Endothelial cell of umbilical vein (primary cell): ENCODE results near the gene SPON1. TPM values are rescaled to one million over a fixed set of nuclear protein-coding genes. Genes with fewer than 3 reads are reported as not detected.

Experiments
- BruUV-seq: library from RNA; stranded (reverse); fragments of 400-500 nt; replicated peaks from 2 replicates; lab custom pipeline; 2021; lab: Mats Ljungman, UMichigan
- CTCF ChIA-PET: fragments of 300-600, 350-600 bp; sonication (Branson Sonifier 250); formaldehyde crosslinking; loops from one replicate; lab custom pipeline; 2021; ENCODE audit warnings: antibody characterized with exemption, inconsistent platforms; lab: Charles Lee
- POLR2A ChIA-PET: fragments of 300-600, 350-600 bp; sonication (Branson Sonifier 250); formaldehyde crosslinking; loops from one replicate; lab custom pipeline; 2021; ENCODE audit warnings: antibody characterized with exemption, inconsistent platforms; lab: Charles Lee
- DNase-seq: peaks from one replicate; pipeline ENCODE4 v3.0.0-alpha.2; 2011; ENCODE audit warnings: low read depth, low spot score
- FAIRE-seq: peaks from 2 replicates; lab custom pipeline; 2011; peaks lifted over from hg19 to GRCh38; lab: Jason Lieb, UNC
- H2AFZ ChIP-seq: 2 replicates; pipeline ENCODE4 v1.6.0; 2012; ENCODE audit warnings: low read depth, low read length, control low read depth, inconsistent platforms
- H3K27ac ChIP-seq: 2 replicates; pipeline ENCODE4 v1.5.1; 2011; ENCODE audit warnings: low read depth, mild to moderate bottlenecking, control low read depth, low read length, moderate library complexity; ENCODE audit not compliant: insufficient read depth
- H3K27me3 ChIP-seq, 2 experiments: 2 replicates each; pipeline versions ENCODE4 v1.6.0 to v1.6.1; 2011; ENCODE audit warnings: low read length in 2 of 2, mixed read lengths in 1 of 2; ENCODE audit not compliant: control insufficient read depth in 2 of 2, insufficient read depth in 2 of 2
- H3K36me3 ChIP-seq, 2 experiments: 2 replicates in 1 of 2; 3 replicates in 1 of 2; pipeline ENCODE4 v1.5.1; 2011; ENCODE audit warnings: low read length in 2 of 2, mild to moderate bottlenecking in 1 of 2, moderate library complexity in 1 of 2; ENCODE audit not compliant: control insufficient read depth in 2 of 2, insufficient read depth in 2 of 2; ENCODE audit errors: extremely low read depth in 1 of 2
- H3K4me1 ChIP-seq: 3 replicates; pipeline ENCODE4 v1.5.1; 2011; ENCODE audit warnings: mild to moderate bottlenecking, low read length; ENCODE audit not compliant: control insufficient read depth, insufficient read depth; ENCODE audit errors: extremely low read depth
- H3K4me2 ChIP-seq: 2 replicates; pipeline ENCODE4 v1.6.1; 2011; ENCODE audit warnings: low read length, control low read depth, mixed read lengths; ENCODE audit not compliant: insufficient read depth
- H3K4me3 ChIP-seq, 3 experiments: fragments of 200-600 bp in 1 of 3; sonication (generic), shearing (Covaris generic) in 1 of 3; replicated peaks in 1 of 3; 2 replicates each; pipeline ENCODE4 v1.5.1; 2011 to 2016; ENCODE audit warnings: control low read depth in 3 of 3, low read length in 3 of 3, mild to moderate bottlenecking in 2 of 3, inconsistent platforms in 1 of 3, low read depth in 1 of 3, moderate library complexity in 1 of 3; ENCODE audit not compliant: insufficient read depth in 1 of 3
- H3K79me2 ChIP-seq: 2 replicates; pipeline ENCODE4 v1.6.0; 2012; ENCODE audit warnings: low read length, inconsistent platforms; ENCODE audit not compliant: control insufficient read depth, insufficient read depth
- H3K9ac ChIP-seq: replicated peaks from 2 replicates; pipeline ENCODE3; 2011; ENCODE audit warnings: low read length, control low read depth; ENCODE audit not compliant: insufficient read depth; ENCODE audit errors: extremely low read depth
- H3K9me1 ChIP-seq: replicated peaks from 3 replicates; pipeline ENCODE4 v1.6.0; 2011; ENCODE audit warnings: mild to moderate bottlenecking, low read length; ENCODE audit not compliant: control insufficient read depth, insufficient read depth; ENCODE audit errors: extremely low read depth
- H3K9me3 ChIP-seq: replicated peaks from 2 replicates; pipeline ENCODE4 v1.5.1; 2012; ENCODE audit warnings: low read length, inconsistent platforms; ENCODE audit not compliant: control insufficient read depth, insufficient read depth
- H4K20me1 ChIP-seq: replicated peaks from 2 replicates; pipeline ENCODE3; 2011; ENCODE audit warnings: mild to moderate bottlenecking, low read length; ENCODE audit not compliant: control insufficient read depth, insufficient read depth; ENCODE audit errors: extremely low read depth
- EZH2 ChIP-seq: IDR thresholded peaks from 2 replicates; pipeline ENCODE4 v1.6.1; 2012; ENCODE audit warnings: borderline replicate concordance, low read depth, mild to moderate bottlenecking, moderate library complexity, low read length, inconsistent platforms; ENCODE audit not compliant: severe bottlenecking
- FOS ChIP-seq: IDR thresholded peaks from 2 replicates; pipeline ENCODE4 v1.6.1; 2011; ENCODE audit warnings: mild to moderate bottlenecking, low read length, moderate library complexity, borderline replicate concordance; ENCODE audit not compliant: insufficient read depth
- MYC ChIP-seq: IDR thresholded peaks from one replicate; pipeline ENCODE4 v1.6.1; 2011; ENCODE audit warnings: mild to moderate bottlenecking, low read depth, low read length
- POLR2A ChIP-seq: IDR thresholded peaks from 2 replicates; pipeline ENCODE4 v1.6.1; 2012; ENCODE audit warnings: low read depth, mild to moderate bottlenecking, control low read depth, low read length
- POLR2AphosphoS5 ChIP-seq: IDR thresholded peaks from 2 replicates; pipeline ENCODE4 v1.6.1; 2012; ENCODE audit warnings: low read depth, mild to moderate bottlenecking, control low read depth, low read length, moderate library complexity; ENCODE audit not compliant: insufficient read depth
- dilution Hi-C: fragments of 300-500 bp; cut with MboI; formaldehyde crosslinking; loops from one replicate; pipeline ENCODE4 v1.15.0; 2019; ENCODE audit warnings: low sequenced_read_pairs; ENCODE audit not compliant: extremely low pct_ligation_motif_present
- intact Hi-C: fragments of 100-400 bp; cut with micrococcal nuclease; formaldehyde crosslinking; loops from one replicate; pipeline ENCODE4 v1.10.0; 2022
- polyA plus RNA-seq, 4 experiments: library from polyadenylated mRNA; depleted of rRNA in 3 of 4; stranded (reverse) in 3 of 4; unstranded in 1 of 4; fragments of >200 nt; gene quantifications; 2 replicates each; pipeline versions ENCODE4 v1.2.1 to v1.2.3, GENCODE V29; 2011 to 2012; ENCODE audit warnings: missing spikeins in 1 of 4
- total RNA-seq: library from RNA; stranded (reverse); gene quantifications from 2 replicates; pipeline ENCODE4 v1.2.3, GENCODE V29; 2021
- TF ChIP-seq, protein P1 (sequence below), 2 donors: IDR thresholded peaks; 1 replicate in 1 of 2; 2 replicates in 1 of 2; pipeline ENCODE4 v1.5.1; 2011; ENCODE audit warnings: low read length in 2 of 2, mild to moderate bottlenecking in 2 of 2, moderate library complexity in 2 of 2, control low read depth in 1 of 2, inconsistent platforms in 1 of 2, low read depth in 1 of 2; ENCODE audit not compliant: insufficient read depth in 1 of 2; ENCODE audit errors: extremely low read depth in 1 of 2

The SPON1 gene
- total and polyA plus RNA-seq, 2 donors (not counting 3 experiments of a cell fraction or from before 2014, with no cell fraction given), result 0.31 TPM; not detected in 1

DNA sequence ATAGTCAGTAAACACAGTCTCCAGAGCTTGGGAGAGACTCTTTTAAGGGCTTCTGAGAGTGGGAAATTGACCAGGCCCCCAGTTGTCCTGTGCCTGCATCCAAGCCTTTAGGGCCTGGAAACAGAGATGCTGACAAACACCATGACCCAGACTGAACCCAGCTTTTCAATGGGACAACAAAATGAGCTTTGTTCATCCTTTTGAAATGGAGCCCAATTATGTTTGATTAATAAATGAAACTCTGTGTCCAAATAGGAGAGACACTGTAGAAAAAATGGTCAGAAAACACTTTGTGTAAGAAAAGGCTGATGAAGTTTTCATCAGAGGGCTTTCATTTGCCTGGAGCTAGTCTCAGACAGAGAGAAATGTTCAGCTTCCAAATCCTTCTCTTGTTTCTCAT lies 250.5 kb downstream of the SPON1 start:
- Histone ChIP-seq H3K27ac (no peak overlapping the region), H2AFZ (no peak overlapping the region), H3K4me1 (no peaks in the 10 kb centered on the region), H3K4me2 (no peak overlapping the region), H3K79me2 (no peaks in the 10 kb centered on the region), H3K27me3 (peaks cover 4 to 5% of the 10 kb centered on the region in 2 experiments), H3K9me3 (no peaks in the 10 kb centered on the region), H3K36me3 (no peaks in the 10 kb centered on the region), H3K9me1 (no peaks in the 10 kb centered on the region), H4K20me1 (no peaks in the 10 kb centered on the region), H3K9ac (no peak overlapping the region), H3K4me3 (no peak overlapping the region)
- no peak for FAIRE-seq
- TF ChIP-seq, protein P1, sequence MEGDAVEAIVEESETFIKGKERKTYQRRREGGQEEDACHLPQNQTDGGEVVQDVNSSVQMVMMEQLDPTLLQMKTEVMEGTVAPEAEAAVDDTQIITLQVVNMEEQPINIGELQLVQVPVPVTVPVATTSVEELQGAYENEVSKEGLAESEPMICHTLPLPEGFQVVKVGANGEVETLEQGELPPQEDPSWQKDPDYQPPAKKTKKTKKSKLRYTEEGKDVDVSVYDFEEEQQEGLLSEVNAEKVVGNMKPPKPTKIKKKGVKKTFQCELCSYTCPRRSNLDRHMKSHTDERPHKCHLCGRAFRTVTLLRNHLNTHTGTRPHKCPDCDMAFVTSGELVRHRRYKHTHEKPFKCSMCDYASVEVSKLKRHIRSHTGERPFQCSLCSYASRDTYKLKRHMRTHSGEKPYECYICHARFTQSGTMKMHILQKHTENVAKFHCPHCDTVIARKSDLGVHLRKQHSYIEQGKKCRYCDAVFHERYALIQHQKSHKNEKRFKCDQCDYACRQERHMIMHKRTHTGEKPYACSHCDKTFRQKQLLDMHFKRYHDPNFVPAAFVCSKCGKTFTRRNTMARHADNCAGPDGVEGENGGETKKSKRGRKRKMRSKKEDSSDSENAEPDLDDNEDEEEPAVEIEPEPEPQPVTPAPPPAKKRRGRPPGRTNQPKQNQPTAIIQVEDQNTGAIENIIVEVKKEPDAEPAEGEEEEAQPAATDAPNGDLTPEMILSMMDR (IDR thresholded peaks at IDR 0.05; ENCODE audit: extremely low read depth in 1 of 2, insufficient read depth in 1 of 2, low read depth in 1 of 2, low read length in 2 of 2), result no peak
- TF ChIP-seq POLR2AphosphoS5 (no peak), FOS (no peak), MYC (no peak)
- no peak for DNase-seq
- dilution Hi-C loops, result no loop called here
- CTCF ChIA-PET, result interaction anchor here (1.0 to 1.1 kb wide), 2 partner anchors 11 to 243 kb away, joined by 3 to 4 read pairs; no protein-coding TSS in a partner anchor
- no TSS peak for BruUV-seq
- POLR2A ChIA-PET, result no interaction called here
- intact Hi-C loops, result no loop called here

DNA sequence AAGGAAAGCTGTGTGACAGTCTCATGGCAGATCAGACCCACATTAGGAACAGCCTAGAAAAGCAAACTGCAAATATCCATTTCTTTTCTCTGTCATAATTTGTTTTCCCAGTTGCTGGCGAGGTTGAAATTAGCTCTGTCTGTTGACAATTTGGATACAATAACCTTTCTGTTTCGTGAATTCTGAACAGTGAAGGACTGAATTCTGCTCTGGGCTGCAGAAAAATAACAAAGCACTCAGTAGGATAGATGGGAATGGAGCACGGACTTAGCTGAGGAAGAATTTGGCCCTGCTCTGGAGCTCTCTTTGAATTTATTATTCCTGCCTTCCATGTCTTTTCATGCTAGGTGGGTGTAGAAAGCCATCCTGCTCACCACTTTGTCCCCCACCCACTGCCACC lies 256.2 kb downstream of the SPON1 start:
- Histone ChIP-seq H3K27ac (no peak overlapping the region), H3K4me3 (no peak overlapping the region), H3K9me1 (no peaks in the 10 kb centered on the region), H3K4me1 (no peaks in the 10 kb centered on the region), H3K79me2 (no peaks in the 10 kb centered on the region), H3K9ac (no peak overlapping the region), H3K9me3 (no peaks in the 10 kb centered on the region), H2AFZ (no peak overlapping the region), H3K36me3 (no peaks in the 10 kb centered on the region), H3K27me3 (peaks cover 3 to 5% of the 10 kb centered on the region in 2 experiments), H3K4me2 (no peak overlapping the region), H4K20me1 (no peaks in the 10 kb centered on the region)
- no TSS peak for BruUV-seq
- DNase-seq, result no peak
- POLR2A ChIA-PET, result no interaction called here
- FAIRE-seq, result no peak
- TF ChIP-seq POLR2A (no peak), MYC (no peak), EZH2 (no peak)
- intact Hi-C loops, result no loop called here
- CTCF ChIA-PET, result no interaction called here
- dilution Hi-C loops, result no loop called here
